G401 (cell line): ENCODE results near the gene CLDN22. TPM values are rescaled to one million over a fixed set of nuclear protein-coding genes. Genes with fewer than 3 reads are reported as not detected.

ENCODE experiments used
- DNase-seq: peaks from one replicate; pipeline ENCODE4 v3.0.0-alpha.2; 2015; ENCODE audit warnings: low spot score
- in situ Hi-C: cut with HindIII; loops from 2 replicates; pipeline ENCODE4 v1.10.0; 2016; ENCODE audit warnings: low sequenced_read_pairs, mixed read lengths
- total RNA-seq: library from RNA; depleted of rRNA; stranded (reverse); fragments of >200 nt; shearing (Covaris generic); gene quantifications from 2 replicates; pipeline ENCODE4 v1.2.3, GENCODE V29; 2014; rRNA removed

Gene CLDN22
- total RNA-seq, 1 experiment from 2014 or later: not detected

DNA sequence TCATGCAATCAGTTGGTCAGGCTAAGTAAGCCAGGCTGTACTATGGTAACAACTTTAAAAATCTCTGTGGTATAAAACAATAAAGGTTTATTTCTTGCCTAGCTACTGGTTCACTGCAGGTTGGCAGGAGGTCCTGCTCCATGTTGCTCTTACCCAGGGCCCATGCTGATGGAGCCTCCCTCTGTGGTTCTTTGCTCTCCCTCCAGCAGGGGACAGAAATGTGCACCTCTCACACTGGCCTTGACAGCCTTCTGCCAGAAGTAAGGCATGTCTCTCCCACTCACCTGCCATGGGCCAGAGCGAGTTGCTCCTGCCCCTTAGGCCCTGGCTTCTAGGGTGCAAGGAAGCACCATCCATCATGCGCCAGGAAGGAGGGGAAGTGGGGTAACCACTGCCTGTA is 31.1 kb downstream of the CLDN22 start:
- in situ Hi-C loops: no loop called here
- no peak for DNase-seq

- no peak for DNase-seq
- in situ Hi-C loops: no loop called here
Measured at GRCh38 chr4:183287677-183288076, 32.4 kb downstream of the CLDN22 start.

GRCh38 chr4:183287309-183287659 is 32.8 kb downstream of the CLDN22 start:
- no peak for DNase-seq
- in situ Hi-C loops: no loop called here

DNA sequence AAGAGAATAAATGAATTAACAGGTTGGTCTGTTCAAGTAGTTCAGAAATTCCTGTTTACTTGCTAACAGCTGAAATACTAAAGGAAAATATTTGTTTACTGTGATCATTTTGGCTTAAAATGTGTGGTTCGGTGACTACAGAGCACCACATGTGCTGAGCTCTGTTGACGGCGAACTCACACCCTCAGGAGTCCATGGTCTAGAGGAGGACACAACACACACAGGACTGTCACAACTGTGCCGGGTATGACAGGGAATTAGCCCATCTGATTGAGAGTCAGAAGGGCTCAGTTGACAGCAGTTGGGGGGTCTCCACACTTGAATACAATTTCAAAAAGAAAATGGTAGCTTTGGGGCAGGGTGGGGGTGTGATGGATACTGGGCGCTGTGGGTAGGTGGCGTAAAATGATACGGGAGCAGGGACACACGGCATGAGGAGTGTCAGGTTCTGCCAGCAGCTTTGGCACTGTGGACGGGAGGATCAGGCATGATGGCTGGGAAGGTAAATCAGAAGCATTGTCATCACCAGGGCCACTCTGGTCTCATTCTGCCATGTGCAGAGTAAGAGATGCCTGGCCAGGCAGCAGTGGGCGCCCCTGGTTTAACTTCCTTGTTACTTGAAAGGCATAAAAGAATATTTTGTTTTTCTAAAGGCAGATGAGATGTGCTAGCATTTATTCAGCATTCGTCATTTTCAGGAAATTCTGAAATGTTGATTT is 33.3 kb downstream of the CLDN22 start:
- DNase-seq: no peak
- in situ Hi-C loops: no loop called here

DNA sequence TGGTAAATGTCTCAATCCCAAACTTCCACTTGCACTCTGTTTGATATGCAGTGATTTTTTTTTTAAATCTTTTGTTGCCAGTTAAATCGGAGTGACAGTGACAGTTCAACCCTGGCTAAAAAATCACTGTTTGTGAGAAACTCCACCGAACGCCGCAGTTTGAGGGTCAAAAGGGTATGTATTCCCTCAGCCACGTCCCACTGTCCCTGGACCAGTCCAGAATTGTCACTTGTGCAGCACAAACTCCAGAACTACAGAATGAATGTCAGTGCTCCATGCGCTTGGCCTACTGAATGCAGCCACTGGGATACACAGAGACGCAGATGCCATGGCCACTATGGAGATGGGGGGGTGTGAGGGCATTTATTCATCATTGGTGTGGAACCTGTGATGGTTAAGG is 34.2 kb downstream of the CLDN22 start:
- in situ Hi-C loops: no loop called here
- no peak for DNase-seq

DNA sequence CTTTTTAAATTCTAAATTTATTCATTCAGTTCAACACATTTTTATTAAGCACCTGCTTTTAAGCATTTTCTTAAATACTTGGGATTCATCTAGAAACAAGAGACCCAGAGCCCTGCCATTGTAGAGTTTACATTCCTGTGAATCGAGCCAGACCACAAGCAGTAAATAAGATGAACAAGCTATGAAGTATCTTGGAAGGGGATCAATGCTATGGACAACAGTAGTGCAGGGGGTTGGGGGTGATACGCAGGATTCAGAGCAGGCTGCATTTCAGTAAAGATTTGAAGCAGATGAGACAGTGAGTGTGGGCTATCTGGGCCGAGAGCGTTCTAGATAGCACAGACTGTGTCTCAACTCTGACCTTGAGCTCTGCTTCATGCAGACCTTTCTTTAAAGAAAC is 35.1 kb downstream of the CLDN22 start:
- in situ Hi-C loops: no loop called here
- DNase-seq: no peak

DNA sequence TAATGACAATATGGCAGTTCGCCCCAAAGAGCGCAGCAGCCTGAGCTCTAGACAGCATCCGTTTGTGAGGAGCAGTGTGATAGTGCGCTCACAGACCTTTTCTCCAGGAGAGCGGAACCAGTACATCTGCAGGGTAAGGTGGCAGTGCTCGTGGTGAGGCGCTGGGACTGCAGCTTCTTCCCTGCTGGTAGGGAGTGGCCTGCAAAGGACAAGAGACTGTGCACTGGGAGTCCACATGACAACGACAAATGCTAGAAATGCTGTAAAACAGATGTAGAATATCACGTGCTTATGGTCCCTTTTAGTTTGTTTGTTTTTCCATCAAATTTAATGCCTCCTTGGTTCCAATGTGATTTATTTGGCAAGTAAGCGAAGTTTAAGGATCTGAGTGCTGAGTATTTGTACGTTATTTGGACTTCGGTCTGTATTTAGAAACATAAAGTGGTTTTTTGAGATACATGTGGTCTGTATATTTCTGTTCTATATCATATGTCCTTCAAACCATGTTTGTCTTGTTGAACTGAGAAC is 35.8 kb downstream of the CLDN22 start:
- in situ Hi-C loops: no loop called here
- no peak for DNase-seq

- no peak for DNase-seq
- in situ Hi-C loops: no loop called here
Measured at GRCh38 chr4:183276106-183276505, 44.0 kb downstream of the CLDN22 start.

DNA sequence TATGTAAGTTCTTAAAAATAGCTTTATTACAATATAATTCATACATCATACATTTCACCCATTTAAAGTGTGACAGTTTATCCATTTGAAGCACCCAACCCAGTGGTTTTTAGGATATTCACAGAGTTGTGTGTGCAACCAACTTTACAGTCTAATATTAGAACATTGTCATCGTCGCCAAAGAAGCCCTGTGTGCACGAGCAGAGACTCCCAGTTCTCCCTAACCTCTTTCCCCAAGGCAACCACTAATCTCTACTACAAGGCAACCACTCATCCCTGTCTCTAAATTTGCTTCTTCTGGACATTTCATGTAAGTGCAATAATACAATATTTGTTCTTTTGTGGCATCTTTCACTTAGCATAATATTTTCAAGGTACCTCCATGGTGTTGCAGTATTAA is 47.7 kb downstream of the CLDN22 start:
- in situ Hi-C loops: loop anchor here (25.0 kb wide), 2 partner anchors 210 to 335 kb away; no protein-coding TSS in a partner anchor
- no peak for DNase-seq

DNA sequence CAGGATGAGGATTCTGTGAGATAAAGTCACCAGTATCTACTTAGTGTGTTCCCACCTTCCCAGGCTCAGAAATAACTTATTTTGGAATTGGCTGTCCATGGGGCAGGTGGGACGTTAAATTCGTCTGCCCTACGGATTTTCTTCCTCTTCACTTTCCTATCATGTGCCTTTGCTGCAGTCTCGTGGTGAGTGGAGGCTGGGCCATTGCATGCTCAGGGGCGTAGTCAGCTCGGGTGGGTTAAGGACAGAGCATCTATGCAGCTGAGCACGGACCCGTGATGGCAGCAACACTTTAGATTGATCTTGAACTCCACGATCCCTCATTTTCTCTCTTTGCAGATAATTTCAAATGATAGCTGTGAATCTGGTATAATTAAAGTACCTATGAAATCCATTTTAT is 51.5 kb downstream of the CLDN22 start:
- in situ Hi-C loops: loop anchor here (25.0 kb wide), 2 partner anchors 206 to 331 kb away; no protein-coding TSS in a partner anchor

More for the DNA sequence above, 51.5 kb downstream of the CLDN22 start:
- DNase-seq: no peak

Other genes starting within 250 kb of the CLDN22 start
- gene WWC2, start 221.0 kb downstream of the CLDN22 start, total RNA-seq: 11.9 and 15.9 TPM in 2 replicates
- not detected in 2 replicates for gene CLDN24, start 2.1 kb upstream of the CLDN22 start, total RNA-seq
- 14.0 and 20.7 TPM in 2 replicates for gene CDKN2AIP, start 124.4 kb upstream of the CLDN22 start, total RNA-seq
- 17.7 and 43.6 TPM in 2 replicates for gene ING2, start 184.8 kb upstream of the CLDN22 start, total RNA-seq